Left renal pelvis (tissue), 4 donors: ENCODE measurements around the gene TMOD1. TPM values are rescaled to one million over a fixed set of nuclear protein-coding genes. Genes with fewer than 3 reads are reported as not detected.
"Not testable (repeated sequence)": the region's sequence is repeated elsewhere in the genome, so short reads cannot be mapped to it uniquely, and the experiment has no call there.

Experiments
- DNase-seq, 4 donors: peaks; one replicate each; pipeline ENCODE4 v3.0.0-alpha.2; 2013; ENCODE audit warnings: low read depth in 4 of 4, low spot score in 3 of 4
- polyA plus RNA-seq, 4 donors: library from polyadenylated mRNA; unstranded; fragments of 120-200 nt; gene quantifications; one replicate each; pipeline ENCODE4 v1.2.1, GENCODE V29; 2013; ENCODE audit not compliant: insufficient read length in 4 of 4

Gene TMOD1
- polyA plus RNA-seq, 4 donors, result 1.6 to 10.0 (median 2.4) TPM

DNA sequence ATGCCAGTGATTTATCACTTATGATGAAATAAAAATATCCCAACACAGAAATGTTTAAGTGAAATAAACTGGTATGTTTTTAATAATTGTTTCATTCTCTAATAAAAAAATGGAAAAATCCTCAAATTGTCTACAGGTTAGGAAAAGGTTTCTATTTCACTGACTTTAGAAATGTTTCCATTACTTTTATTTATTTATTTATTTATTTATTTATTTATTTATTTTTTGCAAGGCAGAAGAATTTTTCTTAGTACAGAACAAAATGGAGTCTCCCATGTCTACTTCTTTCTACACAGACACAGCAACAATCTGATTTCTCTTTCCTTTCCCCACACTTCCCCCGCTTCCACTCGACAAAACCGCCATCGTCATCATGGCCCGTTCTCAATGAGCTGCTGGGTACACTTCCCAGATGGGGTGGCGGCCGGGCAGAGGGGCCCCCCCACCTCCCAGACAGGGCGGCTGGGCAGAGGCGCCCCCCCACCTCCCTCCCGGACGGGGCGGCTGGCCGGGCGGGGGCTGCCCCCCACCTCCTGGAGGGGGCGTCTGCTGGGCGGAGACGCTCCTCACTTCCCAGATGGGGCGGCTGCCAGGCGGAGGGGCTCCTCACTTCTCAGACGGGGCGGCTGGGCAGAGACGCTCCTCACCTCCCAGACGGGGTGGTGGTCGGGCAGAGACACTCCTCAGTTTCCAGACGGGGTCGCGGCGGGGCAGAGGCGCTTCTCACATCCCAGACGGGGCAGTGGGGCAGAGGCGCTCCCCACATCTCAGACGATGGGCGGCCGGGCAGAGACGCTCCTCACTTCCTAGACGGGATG, 3.7 kb upstream of the TMOD1 start:
- not testable (repeated sequence) for DNase-seq

DNA sequence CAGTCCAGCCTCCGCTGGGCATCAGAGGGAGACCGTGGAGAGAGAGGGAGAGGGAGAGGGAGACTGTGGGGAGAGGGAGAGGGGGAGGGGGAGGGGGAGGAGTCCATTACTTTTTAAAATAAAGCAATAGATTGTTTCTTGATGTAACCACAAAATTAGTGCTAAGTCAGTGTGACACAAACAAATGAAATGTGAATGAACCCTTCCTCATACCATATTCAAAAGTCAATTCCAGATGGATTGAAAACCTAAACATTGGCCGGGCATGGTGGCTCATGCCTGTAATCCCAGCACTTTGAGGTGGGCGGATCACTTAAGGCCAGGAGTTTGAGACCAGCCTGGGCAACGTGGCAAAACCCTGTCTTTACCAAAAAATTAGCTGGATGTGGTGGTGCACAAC, 2.6 kb upstream of the TMOD1 start:
- not testable (repeated sequence) for DNase-seq

DNA sequence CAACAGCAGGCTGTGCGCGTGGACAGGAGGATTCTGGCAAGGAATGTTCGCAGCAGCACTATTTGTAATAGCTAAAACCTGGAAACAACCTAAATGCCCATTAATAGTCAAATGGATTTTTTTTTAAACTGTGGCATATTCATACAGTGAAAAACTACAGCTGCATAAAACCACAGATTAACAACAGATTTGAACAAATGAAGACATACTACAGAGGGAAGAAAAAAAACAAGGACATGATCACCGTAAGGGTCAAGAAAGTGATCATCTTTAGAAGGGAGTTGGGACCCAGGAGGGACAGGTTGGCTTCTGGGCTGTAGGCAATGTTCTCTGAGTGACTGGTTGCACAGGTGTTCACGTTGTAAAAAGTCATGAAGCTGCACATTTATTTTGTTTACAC, 1.2 kb upstream of the TMOD1 start:
- no peak for DNase-seq

DNA sequence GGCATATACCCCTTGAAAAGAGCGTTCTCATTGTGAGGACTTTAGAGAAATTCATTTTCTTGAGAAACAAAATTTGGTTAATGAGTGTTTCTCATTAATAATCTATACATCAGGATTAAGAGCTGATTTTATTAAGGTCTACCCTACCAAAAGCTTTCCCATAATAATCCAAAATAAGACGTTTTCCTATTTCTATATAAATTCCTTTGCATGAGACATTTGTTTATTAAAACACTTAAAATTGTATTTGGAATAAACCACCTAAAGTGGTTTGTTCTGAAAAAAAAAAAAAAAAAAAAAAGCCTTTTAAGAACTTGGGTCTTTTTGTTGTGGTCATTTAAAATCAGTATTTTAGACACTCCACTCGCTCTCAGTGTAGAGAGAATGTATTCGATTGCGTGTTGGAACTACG, 695 bp upstream of the TMOD1 start:
- DNase-seq, result no peak

DNA sequence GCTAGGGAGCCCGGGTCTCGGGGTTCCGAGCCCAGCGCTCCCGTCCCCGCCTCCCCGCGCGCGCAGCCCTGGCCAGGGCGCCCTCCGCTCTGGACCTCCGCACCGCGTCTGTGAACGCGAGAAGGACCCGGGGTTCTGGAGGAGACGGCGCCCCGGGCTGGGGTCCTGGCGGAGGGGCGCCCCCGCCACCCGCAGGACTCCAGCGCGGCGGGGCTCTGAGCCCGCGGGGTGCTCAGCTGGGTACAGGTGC, 431 bp downstream of the TMOD1 start:
- DNase-seq, result no peak

DNA sequence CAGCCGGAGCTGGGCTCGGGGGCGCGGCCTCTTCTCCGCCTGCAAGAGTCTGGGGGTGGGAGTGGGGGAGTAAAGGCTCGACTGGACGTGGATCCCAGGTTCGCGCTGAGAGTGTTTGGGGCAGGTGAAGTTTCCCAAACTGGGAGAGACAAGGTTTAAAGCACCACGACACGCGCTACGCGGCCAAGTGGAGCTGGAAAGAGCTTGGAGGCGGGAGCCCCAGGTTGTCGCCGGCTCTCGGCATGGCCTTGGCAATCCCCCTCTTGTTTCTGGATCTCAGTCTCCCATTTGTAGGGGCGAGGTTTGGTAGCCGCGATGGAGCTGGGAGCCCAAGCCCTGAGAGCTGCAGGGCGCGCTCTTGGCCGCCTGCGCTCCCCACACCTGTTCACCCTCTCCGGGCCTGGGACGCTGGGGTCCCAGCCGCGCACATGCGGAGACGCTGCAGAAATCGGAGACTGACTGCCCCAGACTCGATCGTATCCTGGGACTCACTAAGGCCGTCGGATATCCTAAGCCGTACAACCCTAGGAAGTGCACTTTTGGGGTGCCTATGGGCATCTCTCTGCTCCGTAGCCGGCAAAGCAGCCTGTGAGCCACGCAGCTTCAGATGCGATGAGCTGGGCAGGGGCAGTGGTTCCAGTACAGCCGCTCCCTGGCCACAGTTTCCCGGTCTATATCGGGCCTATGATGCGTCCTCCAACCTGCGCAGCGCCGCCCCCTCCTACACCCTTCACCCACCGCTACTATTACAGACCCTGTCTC, 937 bp downstream of the TMOD1 start:
- no peak for DNase-seq

DNA sequence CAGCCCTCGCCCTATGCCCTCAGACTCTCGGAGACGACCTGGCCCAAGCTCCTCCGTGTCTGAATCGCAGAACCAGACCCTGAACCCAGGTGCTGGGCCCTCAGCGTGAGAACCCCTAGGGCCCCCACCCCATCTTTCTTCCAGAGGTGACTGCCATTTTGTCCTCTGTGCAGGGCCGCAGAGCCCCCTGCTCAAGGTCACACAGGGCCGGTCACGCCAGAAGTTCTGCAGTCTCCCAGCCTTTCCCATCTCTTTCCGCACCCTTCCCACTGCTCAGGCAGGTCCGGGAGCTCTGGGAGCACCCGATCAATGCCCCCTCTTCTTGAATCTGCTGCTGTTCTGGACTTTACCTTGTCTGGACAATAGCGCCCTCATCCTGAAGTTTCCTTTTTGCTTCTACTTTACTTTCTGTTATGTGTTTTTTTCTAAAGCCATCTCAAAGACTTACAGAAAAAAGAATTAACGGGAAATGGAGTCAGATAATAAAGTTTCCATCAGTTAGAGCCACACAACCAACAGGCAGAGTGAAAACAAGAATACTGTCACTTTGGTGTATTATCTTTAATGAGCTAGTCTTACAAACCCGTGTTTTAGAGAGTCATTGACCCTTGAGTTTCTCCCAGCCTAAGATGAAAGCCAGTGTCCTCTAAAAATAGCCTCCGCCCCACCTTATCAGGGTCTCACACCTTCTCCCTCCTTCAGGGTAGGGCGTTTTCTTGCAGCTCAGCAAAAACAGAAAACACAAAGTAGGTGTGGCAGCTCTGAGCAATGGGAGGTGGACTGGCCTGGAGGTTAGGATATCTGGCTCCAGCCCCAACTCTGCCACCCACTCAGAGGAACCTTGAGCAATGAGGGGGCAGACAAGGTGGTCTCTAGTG, 1.8 kb downstream of the TMOD1 start:
- no peak for DNase-seq

DNA sequence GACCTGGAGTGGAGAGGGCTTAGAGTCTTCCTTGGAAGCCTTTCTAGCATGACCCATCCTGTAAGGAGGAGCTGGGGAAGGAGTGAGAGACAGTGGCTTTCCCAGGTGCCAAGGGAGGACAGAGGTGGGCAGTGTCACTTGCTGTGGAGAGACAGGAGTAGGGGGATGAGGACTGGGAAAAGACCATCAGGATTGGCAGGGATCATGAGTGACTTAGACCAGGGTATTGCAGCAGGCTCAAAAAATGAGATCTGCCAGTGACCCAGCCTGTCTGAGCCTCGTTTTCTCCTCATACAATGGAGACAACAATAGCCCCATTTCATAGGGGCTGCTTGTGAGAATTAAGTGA, 2.4 kb downstream of the TMOD1 start:
- no peak for DNase-seq

DNA sequence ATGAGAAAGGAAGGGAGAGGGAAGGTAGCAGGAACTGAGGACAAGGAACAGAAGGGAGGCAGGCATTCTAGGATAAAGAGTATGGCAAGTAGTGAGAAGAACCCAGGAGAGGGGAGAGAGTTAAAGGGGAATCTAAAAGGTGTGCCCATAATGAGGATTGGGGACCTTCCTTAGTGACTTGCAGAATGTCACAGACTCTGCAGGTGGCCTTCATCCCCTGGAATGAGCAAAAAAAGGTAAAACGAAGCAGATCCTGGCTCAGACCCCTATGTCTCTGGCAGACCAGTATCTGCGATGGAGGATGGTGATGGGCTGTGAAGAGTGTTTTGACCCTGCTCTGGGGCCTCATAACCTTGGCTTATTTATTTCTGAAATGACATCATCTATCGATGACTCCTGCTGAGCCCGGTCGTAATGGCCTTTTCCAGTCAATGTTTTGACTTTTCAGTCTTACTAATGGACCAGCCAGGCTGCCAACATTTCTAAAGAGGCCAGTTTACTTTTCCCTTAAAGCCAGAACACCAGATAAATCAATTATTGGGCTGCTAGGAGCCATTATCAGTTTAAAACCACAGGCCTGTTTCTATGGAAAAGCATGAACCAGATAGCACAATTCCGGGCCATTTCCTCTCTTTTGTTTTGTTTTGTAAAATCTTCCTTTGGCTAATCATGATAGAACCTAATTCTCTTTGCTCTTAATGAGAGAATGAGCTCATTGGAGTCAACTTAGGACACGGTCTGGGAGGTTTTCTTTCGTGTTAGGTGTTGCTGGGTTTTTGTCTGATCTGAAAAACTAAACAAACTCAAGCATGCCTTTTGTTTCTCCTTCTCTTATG, 3.1 kb downstream of the TMOD1 start:
- DNase-seq, result no peak

DNA sequence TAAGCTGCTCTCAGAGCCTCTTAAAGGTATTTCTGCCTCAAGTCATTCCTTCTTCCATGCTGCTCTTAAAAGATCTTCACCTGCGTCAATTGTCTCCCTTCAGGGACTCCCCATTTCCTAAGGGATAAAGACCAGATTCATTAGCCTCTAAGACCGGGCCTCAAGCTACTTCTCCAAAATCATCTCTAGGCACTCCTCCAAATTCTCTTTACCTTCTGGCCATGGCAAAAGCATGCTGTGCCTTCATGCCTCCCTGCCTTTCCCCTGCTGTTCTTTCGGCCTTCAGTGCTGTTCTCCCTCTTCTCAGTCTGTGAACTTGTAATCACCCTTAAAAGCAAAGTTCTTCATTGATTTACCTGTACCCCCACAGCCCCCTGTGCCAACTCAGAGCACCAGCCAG, 4.4 kb downstream of the TMOD1 start:
- DNase-seq, result no peak

DNA sequence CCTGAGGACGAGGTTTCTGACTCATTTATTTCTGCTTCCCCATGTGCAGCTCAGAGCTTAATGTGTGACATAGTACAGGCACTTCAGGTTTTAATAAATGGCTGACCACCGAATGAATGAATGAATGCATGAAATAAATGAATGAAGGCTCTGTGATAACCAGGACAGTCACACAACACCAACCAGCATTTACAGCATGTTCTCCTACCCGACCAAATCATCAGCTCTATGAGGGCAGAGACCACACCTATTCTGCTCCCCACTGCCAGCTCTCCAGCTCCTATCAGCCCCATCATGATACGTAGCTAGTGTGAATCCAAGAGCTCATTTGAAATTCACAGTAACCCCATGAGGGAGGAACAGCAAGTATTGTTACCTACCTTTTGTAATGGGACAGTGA, 4.8 kb downstream of the TMOD1 start:
- no peak for DNase-seq

DNA sequence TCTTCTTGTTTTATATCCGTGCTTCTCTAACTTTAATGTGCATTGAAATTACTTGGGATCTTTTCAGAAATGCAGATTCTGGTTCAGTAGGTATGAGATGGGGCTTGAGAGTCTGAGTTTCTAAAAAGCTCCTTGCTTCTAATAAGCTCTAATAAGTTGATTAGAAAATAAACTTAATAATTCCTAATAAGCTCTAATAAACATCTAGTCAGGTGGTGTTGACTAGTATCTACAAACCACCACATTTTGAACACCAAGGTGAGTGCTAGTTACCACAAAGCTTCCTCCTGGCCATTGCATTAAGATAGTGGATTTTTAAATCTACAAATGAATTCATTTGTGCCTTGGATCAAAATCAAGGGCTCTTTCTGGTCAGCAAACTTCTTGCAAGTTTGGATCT, 5.3 kb downstream of the TMOD1 start:
- DNase-seq, result no peak

DNA sequence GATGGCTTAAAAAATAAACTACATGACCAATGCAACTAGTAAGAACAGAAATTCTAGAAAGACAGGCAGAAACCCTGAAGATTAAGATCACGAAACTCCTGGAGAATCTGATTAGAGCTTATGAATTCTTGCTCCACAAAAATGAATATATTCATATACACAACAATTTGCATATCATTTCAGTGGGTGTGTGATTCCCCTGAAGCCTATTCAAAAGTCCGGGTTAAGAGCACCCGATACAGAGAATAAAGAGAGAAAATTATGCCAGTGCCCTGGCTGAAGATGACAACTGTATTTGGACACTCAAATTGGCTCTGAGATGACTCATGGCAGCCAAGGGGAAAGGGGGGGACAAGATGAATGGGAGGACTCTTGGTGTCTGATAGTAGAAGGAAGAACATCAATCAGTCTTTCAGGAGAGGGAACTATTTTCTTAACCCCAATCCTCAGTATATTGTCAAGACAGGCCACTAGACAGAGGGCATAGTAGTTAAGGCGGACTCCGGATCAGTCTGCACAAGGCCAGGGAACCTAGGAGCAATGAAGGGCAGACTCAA, 6.0 kb downstream of the TMOD1 start:
- no peak for DNase-seq

DNA sequence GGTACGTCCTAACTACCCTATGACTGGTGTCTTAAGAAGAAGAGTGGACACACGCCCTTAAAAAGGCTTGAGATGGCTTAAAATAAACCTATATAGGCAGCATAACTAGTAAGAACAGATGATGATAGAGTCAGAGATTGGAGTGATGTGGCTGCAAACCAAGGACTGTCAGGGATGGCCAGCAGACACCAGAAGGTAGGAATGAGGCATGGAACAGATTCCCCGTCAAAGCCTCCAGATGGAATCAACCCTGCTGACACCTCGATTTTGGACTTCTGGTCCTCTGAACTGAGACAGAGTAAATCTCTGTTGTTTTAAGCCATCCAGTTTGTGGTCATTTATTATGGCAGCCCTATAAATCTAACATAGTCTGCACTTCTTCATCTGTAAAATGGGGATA, 7.4 kb downstream of the TMOD1 start:
- no peak for DNase-seq

DNA sequence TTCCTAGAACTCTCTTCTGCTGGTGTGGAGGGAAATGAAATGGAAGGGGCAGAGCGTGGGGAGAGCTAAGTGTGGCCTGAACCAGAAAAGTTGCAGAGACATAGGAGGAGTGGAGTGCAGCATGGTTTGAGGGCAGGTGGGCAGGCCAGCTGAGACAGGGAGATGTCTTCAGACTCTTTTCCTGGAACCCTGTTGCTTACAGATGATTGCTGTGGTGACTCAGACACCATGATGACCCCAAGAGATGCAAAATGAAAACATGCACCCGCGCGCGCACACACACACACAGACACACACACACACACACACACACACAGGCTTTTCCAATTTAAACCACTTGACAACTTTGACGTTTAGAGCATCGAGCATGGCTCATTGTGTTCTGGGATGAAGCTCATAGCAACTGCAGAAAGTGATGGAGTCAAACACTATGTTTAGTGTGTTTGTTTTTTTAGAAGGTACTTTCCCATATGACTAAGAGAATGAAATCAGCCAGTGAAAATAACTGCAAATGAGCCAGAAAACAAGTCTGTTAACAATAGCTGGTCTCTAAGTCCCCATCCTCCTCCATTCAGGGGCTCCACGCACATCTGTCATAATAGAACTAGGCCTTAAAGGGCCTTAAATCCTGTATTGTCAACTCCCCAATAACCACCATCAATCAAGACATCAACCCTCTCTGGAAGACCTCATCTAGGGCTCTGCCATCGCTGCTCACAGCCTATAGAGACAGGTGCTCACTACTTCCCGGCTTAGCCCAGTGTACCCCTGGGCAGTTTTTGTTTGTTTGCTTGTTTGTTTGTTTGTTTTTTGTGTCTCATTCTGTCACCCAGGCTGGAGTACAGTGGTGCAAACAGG, 9.6 kb downstream of the TMOD1 start:
- DNase-seq, result no peak

DNA sequence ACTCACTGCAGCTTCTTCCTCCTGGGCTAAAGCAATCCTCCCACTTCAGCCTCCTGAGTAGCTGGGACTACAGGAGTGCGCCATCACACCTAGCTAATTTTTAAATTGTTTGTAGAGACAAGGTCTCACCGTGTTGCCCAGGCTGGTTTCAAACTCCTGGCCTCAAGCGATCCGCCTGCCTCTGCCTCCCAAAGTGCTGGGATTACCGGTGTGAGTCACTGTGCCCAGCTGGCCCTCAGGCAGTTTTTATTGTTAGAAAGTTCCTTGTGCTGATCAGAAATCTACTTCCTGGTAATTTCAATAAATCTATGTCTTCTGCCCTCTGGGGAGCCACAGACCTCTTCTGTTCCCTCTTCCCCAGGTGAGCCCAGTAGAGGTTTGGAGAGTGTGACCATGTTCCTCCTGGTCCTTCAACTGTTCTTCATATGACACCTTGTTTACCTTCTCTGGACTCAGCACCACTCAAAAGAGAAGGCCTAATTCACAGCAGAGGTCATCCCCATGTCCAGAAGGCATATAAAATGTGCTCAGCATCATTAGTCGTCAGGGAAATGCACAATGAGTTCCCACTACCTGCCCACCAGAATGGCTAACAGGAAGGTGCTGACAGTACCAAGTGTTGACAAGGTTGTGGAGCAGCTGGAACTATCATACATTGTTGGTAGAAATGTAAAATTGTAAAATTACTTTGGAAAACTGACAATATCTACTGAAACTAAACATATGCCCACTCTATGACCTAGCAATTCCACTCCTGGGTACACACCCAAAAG, 10.4 kb downstream of the TMOD1 start:
- DNase-seq, result no peak

DNA sequence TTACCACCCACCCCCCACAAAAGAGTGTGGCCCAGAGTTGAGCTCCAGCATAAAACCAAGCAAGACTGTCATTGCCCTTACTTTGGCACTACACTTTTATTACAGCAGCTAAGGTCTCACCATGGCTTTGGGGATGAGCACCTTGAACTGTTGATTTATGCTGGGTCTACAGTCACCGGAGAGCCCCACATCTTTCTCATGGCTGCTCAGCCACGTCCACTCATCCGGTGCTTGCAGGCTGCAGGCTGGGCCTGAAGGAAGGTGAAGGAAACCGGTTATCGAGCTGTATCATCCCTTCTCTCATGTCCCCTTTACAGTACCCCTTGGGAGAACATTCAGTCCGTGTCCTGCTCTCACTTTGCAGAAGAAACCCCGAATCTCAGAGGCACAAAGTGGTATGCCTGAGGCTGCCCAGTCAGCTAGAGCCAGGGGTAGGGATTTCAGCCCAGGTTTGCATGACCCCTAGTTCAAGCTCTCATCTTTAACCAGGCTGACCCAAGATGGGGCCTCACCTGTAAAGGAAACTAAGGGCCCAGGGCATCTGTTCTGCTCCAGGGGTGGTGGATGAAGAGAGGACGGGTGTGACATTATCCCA, 11.6 kb downstream of the TMOD1 start:
- DNase-seq, result no peak

DNA sequence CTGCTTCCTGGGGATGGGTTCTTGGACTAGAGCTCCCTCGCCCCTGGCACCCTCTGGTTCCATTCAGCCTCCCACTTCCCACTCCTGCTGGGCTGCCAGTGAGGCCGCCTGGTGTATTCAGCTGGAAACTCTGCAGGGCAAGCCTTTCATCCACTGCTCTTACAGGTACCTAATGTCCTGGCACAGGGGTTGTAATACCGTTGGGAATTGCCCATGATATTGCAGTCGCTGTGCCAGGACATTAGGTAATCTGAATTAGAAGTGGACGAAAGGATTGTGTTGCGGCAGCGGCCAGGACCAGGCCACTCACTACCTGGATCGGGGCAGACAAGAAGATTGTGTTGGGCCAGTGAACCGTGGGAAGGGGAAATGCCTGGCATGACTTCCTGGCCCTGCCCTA, 13.1 kb downstream of the TMOD1 start:
- DNase-seq, result no peak
